Measurements from ENCODE around the gene ASB3.
"Not testable (repeated sequence)": the region's sequence is repeated elsewhere in the genome, so short reads cannot be mapped to it uniquely, and the experiment has no call there.

The ASB3 gene, protein sequence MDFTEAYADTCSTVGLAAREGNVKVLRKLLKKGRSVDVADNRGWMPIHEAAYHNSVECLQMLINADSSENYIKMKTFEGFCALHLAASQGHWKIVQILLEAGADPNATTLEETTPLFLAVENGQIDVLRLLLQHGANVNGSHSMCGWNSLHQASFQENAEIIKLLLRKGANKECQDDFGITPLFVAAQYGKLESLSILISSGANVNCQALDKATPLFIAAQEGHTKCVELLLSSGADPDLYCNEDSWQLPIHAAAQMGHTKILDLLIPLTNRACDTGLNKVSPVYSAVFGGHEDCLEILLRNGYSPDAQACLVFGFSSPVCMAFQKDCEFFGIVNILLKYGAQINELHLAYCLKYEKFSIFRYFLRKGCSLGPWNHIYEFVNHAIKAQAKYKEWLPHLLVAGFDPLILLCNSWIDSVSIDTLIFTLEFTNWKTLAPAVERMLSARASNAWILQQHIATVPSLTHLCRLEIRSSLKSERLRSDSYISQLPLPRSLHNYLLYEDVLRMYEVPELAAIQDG

DNA sequence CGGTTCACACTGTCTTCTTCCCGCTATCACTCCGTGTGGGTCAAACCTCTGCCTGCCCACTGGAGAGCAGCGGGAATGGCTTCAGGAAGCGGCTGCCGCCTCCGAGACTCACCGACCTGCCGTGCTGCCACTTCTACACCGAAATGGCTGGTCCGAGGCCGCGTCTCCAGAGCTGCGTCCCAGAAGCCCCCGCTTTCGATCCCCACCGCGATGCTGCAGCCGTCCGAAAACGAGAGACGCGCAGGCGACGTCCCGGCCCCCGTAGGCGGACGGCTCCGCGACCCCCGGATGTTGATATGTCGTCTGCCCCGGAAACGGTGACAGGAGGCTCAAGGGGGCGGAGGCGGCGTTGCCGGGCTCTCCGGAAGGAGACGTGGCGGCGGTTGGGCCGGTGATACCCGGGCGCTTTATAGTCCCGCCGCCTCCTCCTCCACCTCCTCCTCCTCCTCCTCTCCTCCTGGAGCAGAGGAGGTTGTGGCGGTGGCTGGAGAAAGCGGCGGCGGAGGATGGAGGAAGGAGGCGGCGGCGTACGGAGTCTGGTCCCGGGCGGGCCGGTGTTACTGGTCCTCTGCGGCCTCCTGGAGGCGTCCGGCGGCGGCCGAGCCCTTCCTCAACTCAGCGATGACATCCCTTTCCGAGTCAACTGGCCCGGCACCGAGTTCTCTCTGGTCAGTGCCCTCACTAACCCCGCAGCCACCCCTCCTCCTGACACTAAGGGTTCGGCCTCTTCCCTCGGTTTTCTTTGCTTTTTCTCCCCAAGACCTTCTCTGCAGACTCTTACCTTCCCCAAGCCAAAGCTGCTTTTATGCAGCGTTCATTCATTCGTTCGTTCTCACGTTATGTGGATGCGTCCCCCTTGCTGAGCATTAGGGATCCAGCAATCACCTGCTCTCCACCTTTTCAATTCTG lies at the start of gene ASB3, which contains the start of gene ERLEC1:
TSS of gene ASB3 (minus strand) at position 249 of the 909 bp plus-strand sequence. CDS start 21,381 bp downstream, outside the sequence.
TSS of gene ERLEC1 (plus strand) at position 340 of the 909 bp plus-strand sequence. CDS start at position 507, 167 bp downstream.
- peaks cover 35% of the 10 kb centered on the region for H3K4me1 ChIP-seq (ENCODE audit: control insufficient read depth, insufficient read depth, low read length)
- peak within 1 kb of the TSS; percentile 88 for H3K9ac ChIP-seq (ENCODE audit: low read depth, low read length)
- H3K9me3 ChIP-seq (ENCODE audit: control insufficient read depth, insufficient read depth, low read length), result no peaks in the 10 kb centered on the region
- 0 out of 2 replicates have a peak, but pooled peaks cover under 1% of the 10 kb centered on the region for H3K36me3 ChIP-seq (ENCODE audit: control insufficient read depth, insufficient read depth, low read length)
- peak within 1 kb of the TSS; percentile 88 for H3K4me3 ChIP-seq (ENCODE audit: low read depth, low read length)
- peak within 1 kb of the TSS; percentile 92 for H3K27ac ChIP-seq (ENCODE audit: low read depth, low read length)
- H3K27me3 ChIP-seq (ENCODE audit: control insufficient read depth, insufficient read depth, low read length), result no peaks in the 10 kb centered on the region

DNA sequence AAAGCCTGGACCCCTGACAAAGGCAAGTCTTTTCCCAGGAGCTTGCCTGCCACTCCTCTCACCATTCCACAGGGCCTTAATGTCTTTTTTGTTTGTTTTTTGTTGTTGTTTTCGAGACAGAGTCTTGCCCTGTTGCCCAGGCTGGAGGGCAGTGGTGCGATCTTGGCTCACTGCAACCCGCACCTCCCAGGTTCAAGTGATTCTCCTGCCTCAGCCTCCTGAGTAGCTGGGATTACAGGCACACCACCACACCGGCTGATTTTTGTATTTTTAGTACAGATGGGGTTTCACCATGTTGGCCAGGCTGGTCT lies 43.2 kb upstream of the ASB3 start:
- H3K27ac ChIP-seq (ENCODE audit: low read depth, low read length), result not testable (repeated sequence)
- peaks cover 26% of the 10 kb centered on the region for H3K4me1 ChIP-seq (ENCODE audit: control insufficient read depth, insufficient read depth, low read length)

DNA sequence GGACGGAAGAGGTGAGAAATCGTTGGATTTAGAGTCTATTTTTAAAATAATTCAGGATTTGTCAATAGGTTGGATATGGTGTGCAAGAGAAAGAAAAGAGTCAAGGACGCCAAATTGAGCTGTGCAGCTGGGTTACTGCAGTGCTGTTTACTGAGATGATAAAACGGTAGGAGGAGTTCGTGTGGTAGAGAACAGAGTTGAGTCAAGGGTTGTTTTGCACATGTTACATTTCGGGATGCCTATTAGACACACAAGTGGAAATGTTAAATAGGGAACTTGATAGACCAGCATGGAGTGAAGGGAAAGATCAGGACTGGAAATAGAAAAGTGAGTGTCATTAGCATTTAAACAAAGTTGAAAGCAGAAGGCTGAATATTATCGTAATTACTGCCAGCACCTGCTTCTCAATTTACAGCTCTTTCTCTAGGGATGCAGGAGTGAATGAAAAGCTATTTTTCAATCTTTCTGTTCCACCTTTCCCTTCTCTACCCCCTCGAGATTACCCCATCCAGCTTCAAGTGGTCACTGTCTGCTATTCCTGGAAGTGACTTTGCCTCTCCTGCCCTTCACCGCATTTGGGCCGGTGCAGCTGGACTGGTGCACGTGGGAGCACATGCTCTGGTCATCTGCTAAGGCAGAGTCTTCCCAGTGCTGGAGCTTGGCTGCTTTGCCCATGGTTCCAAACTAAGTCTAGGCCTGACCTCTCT lies 42.7 kb upstream of the ASB3 start:
- Histone ChIP-seq H3K9ac (ENCODE audit: low read depth, low read length) (no peak overlapping the region), H3K27me3 (ENCODE audit: control insufficient read depth, insufficient read depth, low read length) (no peaks in the 10 kb centered on the region), H3K36me3 (ENCODE audit: control insufficient read depth, insufficient read depth, low read length) (no peaks in the 10 kb centered on the region), H3K9me3 (ENCODE audit: control insufficient read depth, insufficient read depth, low read length) (no peaks in the 10 kb centered on the region), H3K4me3 (ENCODE audit: low read depth, low read length) (no peak overlapping the region), H3K27ac (ENCODE audit: low read depth, low read length) (no peak overlapping the region), H3K4me1 (ENCODE audit: control insufficient read depth, insufficient read depth, low read length) (peaks cover 26% of the 10 kb centered on the region)

More for the DNA sequence above, 43.2 kb upstream of the ASB3 start:
- not testable (repeated sequence) for H3K36me3 ChIP-seq (ENCODE audit: control insufficient read depth, insufficient read depth, low read length); H3K9ac ChIP-seq (ENCODE audit: low read depth, low read length); H3K4me3 ChIP-seq (ENCODE audit: low read depth, low read length); H3K9me3 ChIP-seq (ENCODE audit: control insufficient read depth, insufficient read depth, low read length); H3K27me3 ChIP-seq (ENCODE audit: control insufficient read depth, insufficient read depth, low read length)

DNA sequence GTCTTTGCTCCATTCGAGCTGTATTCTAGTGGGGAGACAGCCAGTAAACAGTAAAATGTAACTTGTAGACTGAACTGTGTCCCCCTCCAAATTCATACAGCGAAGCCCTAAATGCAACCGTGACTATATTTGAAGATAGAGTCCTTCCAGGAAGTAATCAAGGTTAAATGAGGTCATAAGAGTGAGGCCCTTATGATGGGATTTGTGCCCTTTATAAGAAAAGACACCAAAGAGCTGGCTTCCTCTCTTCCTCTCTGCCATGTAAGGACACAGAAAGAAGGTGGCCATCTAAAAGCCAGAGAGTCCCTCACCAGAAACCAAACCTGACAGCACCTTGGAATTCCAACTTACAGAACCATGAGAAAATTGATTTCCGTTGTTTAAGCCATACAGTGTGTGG lies 41.6 kb upstream of the ASB3 start:
- Histone ChIP-seq H3K9ac (ENCODE audit: low read depth, low read length) (no peak overlapping the region), H3K4me3 (ENCODE audit: low read depth, low read length) (no peak overlapping the region), H3K4me1 (ENCODE audit: control insufficient read depth, insufficient read depth, low read length) (peaks cover 26% of the 10 kb centered on the region), H3K27ac (ENCODE audit: low read depth, low read length) (no peak overlapping the region), H3K9me3 (ENCODE audit: control insufficient read depth, insufficient read depth, low read length) (no peaks in the 10 kb centered on the region), H3K36me3 (ENCODE audit: control insufficient read depth, insufficient read depth, low read length) (no peaks in the 10 kb centered on the region), H3K27me3 (ENCODE audit: control insufficient read depth, insufficient read depth, low read length) (no peaks in the 10 kb centered on the region)

DNA sequence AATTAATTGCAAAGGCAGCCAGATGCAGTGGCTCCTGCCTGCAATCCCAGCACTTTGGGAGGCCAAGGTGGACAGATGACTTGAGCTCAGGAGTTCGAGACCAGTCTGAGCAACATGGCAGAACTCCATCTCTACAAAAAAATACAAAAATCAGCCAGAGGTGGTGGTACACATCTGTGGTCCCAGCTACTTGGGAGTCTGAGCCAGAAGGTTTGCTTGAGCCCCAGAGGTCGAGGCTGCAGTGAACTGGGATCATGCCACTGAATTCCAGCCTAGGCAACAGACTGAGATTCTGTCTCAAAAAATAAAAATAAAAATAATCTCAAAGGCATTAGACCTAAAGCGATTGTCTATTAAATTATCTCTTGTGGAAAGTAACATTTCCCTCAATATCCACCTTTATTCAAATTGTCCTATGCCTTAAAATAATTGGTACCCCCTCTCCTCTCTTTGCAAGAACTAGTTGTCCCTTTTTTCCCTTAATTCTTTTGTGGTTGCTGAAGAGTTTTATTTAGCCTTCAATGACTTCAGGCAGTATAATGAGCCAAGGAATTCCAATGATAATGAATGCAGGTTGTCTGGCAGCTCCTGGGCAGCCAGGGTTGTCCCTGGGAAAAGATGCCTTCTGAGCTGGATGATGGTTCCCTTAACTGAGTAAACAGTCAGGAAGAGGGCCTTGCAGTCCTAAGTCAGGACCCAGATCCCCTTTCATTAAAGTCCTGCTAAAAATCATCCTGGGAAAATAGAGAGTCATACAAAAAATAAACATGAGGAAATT lies 40.8 kb upstream of the ASB3 start:
- H3K27ac ChIP-seq (ENCODE audit: low read depth, low read length), result no peak overlapping the region
- H3K27me3 ChIP-seq (ENCODE audit: control insufficient read depth, insufficient read depth, low read length), result no peaks in the 10 kb centered on the region
- H3K9ac ChIP-seq (ENCODE audit: low read depth, low read length), result no peak overlapping the region

DNA sequence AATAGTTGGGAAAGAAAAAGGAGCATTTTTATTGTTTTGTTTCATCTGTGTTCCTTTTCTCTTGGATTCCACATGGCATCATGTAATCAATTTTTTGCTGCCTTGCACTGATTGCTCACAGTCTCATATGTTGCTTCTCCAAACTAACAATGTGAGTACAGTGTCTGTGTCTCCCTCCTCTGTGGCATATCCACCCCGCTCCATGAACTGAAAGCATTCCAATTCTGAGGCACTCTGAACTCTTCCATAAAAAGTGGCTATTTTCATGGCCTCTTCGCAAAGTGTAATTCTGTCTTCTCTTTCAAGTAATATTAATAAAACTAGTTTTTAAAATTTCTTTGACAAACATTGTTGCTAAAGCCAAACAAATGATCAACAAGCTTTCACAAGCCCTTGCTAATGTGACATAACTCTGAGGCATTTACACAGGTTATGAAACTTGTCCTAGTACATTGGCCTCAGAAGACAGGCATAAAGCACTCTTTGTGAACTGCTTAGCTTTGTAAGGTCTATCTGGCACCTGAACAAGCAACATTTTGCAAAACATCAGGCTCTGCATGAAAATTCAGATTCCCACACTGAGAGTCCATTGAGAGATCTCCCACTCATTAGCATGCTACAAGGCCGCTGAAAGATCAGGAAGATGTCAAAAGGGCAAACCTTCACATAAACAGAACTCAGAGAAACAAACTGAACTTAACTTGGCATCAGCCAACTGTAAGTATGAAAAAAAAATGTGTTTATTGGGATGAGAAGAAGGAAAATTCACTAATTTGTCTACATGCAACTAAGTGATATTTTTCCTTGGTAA lies 40.0 kb upstream of the ASB3 start:
- Histone ChIP-seq H3K4me1 (ENCODE audit: control insufficient read depth, insufficient read depth, low read length) (peaks cover 26% of the 10 kb centered on the region), H3K36me3 (ENCODE audit: control insufficient read depth, insufficient read depth, low read length) (no peaks in the 10 kb centered on the region), H3K9ac (ENCODE audit: low read depth, low read length) (no peak overlapping the region), H3K27ac (ENCODE audit: low read depth, low read length) (peak overlapping the region; percentile 44), H3K27me3 (ENCODE audit: control insufficient read depth, insufficient read depth, low read length) (no peaks in the 10 kb centered on the region), H3K9me3 (ENCODE audit: control insufficient read depth, insufficient read depth, low read length) (no peaks in the 10 kb centered on the region), H3K4me3 (ENCODE audit: low read depth, low read length) (no peak overlapping the region)

More for the DNA sequence above, 40.8 kb upstream of the ASB3 start:
- H3K9me3 ChIP-seq (ENCODE audit: control insufficient read depth, insufficient read depth, low read length), result no peaks in the 10 kb centered on the region
- no peaks in the 10 kb centered on the region for H3K36me3 ChIP-seq (ENCODE audit: control insufficient read depth, insufficient read depth, low read length)
- no peak overlapping the region for H3K4me3 ChIP-seq (ENCODE audit: low read depth, low read length)
- peaks cover 26% of the 10 kb centered on the region for H3K4me1 ChIP-seq (ENCODE audit: control insufficient read depth, insufficient read depth, low read length)

DNA sequence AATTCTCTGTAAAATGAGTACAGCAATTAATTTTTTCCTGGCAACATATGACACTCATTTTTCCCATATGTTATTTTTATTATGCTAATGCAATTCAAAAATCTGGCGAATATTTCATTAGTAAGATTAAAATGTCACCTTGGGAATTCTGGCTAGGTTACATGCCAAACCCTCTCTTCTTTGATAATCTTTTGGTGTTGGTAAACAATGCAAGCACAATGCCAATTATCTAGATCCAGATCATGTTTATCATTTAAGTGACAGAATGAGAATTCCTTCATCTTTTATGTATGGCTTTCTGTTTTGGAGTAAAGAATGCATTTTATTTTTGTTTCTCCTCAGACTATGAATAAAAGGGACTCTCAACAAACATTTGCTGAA lies 39.3 kb upstream of the ASB3 start:
- H3K9me3 ChIP-seq (ENCODE audit: control insufficient read depth, insufficient read depth, low read length), result no peaks in the 10 kb centered on the region
- no peak overlapping the region for H3K4me3 ChIP-seq (ENCODE audit: low read depth, low read length)
- no peaks in the 10 kb centered on the region for H3K36me3 ChIP-seq (ENCODE audit: control insufficient read depth, insufficient read depth, low read length)
- H3K9ac ChIP-seq (ENCODE audit: low read depth, low read length), result no peak overlapping the region
- H3K27me3 ChIP-seq (ENCODE audit: control insufficient read depth, insufficient read depth, low read length), result no peaks in the 10 kb centered on the region
- H3K4me1 ChIP-seq (ENCODE audit: control insufficient read depth, insufficient read depth, low read length), result peaks cover 26% of the 10 kb centered on the region
- peak overlapping the region; percentile 44 for H3K27ac ChIP-seq (ENCODE audit: low read depth, low read length)

DNA sequence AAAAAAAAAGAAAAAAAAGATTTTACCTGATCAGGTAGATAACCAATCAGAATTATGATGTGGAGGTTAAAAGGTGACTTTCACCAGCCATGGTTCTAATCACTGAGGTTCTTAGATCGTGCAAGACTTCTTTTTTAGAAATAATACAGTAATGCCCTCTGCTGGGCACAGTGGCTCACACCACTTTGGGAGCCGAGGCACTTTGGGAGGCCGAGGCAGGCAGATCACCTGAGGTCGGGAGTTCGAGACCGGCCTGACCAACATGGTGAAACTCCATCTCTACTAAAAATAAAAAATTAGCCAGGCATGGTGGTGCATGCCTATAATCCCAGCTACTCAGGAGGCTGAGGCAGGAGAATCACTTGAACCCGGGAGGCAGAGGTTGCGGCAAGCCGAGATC lies 36.9 kb upstream of the ASB3 start:
- H3K27ac ChIP-seq (ENCODE audit: low read depth, low read length); H3K9me3 ChIP-seq (ENCODE audit: control insufficient read depth, insufficient read depth, low read length); H3K27me3 ChIP-seq (ENCODE audit: control insufficient read depth, insufficient read depth, low read length); H3K36me3 ChIP-seq (ENCODE audit: control insufficient read depth, insufficient read depth, low read length); H3K9ac ChIP-seq (ENCODE audit: low read depth, low read length); H3K4me3 ChIP-seq (ENCODE audit: low read depth, low read length): not testable (repeated sequence)
- peaks cover 26% of the 10 kb centered on the region for H3K4me1 ChIP-seq (ENCODE audit: control insufficient read depth, insufficient read depth, low read length)

DNA sequence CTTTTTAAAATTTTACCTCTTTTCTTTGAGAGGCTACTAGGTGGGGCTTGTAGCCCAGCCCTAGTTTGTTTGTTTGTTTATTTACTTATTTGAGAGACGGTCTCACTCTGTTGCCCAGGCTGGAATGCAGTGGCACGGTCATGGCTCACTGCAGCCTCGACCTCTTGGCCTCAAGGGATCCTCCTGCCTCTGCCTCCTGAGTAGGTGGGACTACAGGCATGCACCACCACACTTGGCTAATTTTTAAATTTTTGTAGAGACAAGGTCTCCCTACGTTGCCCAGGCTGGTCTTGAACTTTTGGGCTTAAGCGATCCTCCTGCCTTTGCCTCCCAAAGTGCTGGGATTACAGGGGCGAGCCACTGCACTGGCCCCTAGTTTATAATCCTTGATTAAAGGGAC lies 35.1 kb upstream of the ASB3 start:
- peaks cover 13% of the 10 kb centered on the region for H3K4me1 ChIP-seq (ENCODE audit: control insufficient read depth, insufficient read depth, low read length)
- H3K4me3 ChIP-seq (ENCODE audit: low read depth, low read length), result no peak overlapping the region
- no peaks in the 10 kb centered on the region for H3K9me3 ChIP-seq (ENCODE audit: control insufficient read depth, insufficient read depth, low read length)
- no peak overlapping the region for H3K9ac ChIP-seq (ENCODE audit: low read depth, low read length)
- peaks cover 19% of the 10 kb centered on the region for H3K36me3 ChIP-seq (ENCODE audit: control insufficient read depth, insufficient read depth, low read length)
- H3K27ac ChIP-seq (ENCODE audit: low read depth, low read length), result no peak overlapping the region
- no peaks in the 10 kb centered on the region for H3K27me3 ChIP-seq (ENCODE audit: control insufficient read depth, insufficient read depth, low read length)

Data from HUES48 (cell line).